ENCODE results near the gene CDC42BPA. TPM values are rescaled to one million over a fixed set of nuclear protein-coding genes. Genes with fewer than 3 reads are reported as not detected.
A peak's percentile ranks its signal among the peaks of the same experiment; 100 is the strongest.

The CDC42BPA gene
- total and polyA plus RNA-seq, 2 of the 8 experiments (the other 6 are each of a cell fraction or from before 2014, with no cell fraction given), result 7.1 to 28.5 TPM

DNA sequence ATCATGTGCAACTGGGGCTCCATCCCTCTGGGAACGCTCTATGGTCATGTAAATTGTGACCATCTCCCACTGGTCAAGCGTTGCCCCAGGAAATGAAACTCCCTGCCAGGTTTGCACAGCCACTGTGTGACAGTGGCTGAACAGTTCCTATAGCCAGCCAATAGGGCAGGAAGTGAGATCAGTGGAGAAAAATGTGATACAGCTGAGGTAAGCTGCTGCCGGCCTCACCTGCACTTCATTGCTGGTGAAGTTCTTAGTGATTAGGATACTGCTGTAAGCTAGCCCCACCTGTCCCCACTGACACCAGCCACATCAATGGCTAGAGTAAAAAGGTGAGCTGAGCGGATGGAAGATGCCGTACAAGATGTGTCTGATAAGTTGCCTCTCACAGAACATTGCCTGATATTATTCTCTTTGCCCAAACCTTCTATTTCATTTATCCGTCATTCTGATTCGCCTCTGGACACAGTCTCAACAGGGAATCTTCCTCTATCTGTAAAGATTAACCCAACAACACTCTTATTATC is 38.4 kb upstream of the CDC42BPA start (continued):
- TF ChIP-seq RAD21 (IDR thresholded peaks at IDR 0.05 in 1 of 2, conservative IDR thresholded peaks at IDR 0.05 in 1 of 2; ENCODE audit: low read depth in 2 of 2, low read length in 2 of 2), result peak in 1 of 2 experiments; percentile 13; a peak in 1 of 4 replicates
- no peak for TF ChIP-seq CHD2 (IDR thresholded peaks at IDR 0.05; ENCODE audit: low read length)
- TF ChIP-seq GTF2F1 (IDR thresholded peaks at IDR 0.05; ENCODE audit: borderline replicate concordance, low read depth, low read length), result no peak
- no peak for TF ChIP-seq TAF1 (IDR thresholded peaks at IDR 0.05; ENCODE audit: low read depth, low read length)
- TF ChIP-seq JUN (IDR thresholded peaks at IDR 0.05; ENCODE audit: low read depth, low read length), result no peak
- no peak for TF ChIP-seq MAFK (IDR thresholded peaks at IDR 0.05; ENCODE audit: low read depth, low read length)
- TF ChIP-seq NANOG (IDR thresholded peaks at IDR 0.05; ENCODE audit: insufficient read depth, low read depth, low read length, poor library complexity, severe bottlenecking), result peak; percentile 44
- TF ChIP-seq TEAD4 (IDR thresholded peaks at IDR 0.05; ENCODE audit: low read depth, low read length), result no peak
- no peak for TF ChIP-seq CEBPB (IDR thresholded peaks at IDR 0.05; ENCODE audit: low read depth, low read length)

All from H1 (cell line).